ENCODE measurements around the gene RAB44. TPM values are rescaled to one million over a fixed set of nuclear protein-coding genes. Genes with fewer than 3 reads are reported as not detected.

The RAB44 gene
- total and polyA plus RNA-seq, 9 of the 15 experiments (the other 6 are each of a cell fraction or from before 2014, with no cell fraction given) = not detected

- ChIA-PET CTCF (ENCODE audit: low intra/inter-chr PET ratio) (interaction anchor here (0.5 to 2.2 kb wide), 4 partner anchors 116 to 561 kb away, joined by 3 to 21 read pairs (median 8); no protein-coding TSS in a partner anchor), POLR2A (interaction anchor here (0.5 to 2.9 kb wide), 12 partner anchors 19 to 566 kb away, joined by 3 to 16 read pairs (median 3); partner anchors contain the start of gene PPIL1)
- H3K9me1 ChIP-seq (ENCODE audit: control insufficient read depth, insufficient read depth, low read length) = no peaks in the 10 kb centered on the region
- H3K36me3 ChIP-seq (ENCODE audit: control insufficient read depth, insufficient read depth, low read length) = no peaks in the 10 kb centered on the region
- DNase-seq (ENCODE audit: extremely low read depth in 1 of 4, low spot score in 3 of 4) (peak; percentile 88 to 94 (median 94)), FAIRE-seq (peak; percentile 91), ATAC-seq (peak; percentile 96)
- H3K27ac ChIP-seq (ENCODE audit: extremely low read depth, low read depth, low read length) = no peak overlapping the region
- H3K79me2 ChIP-seq (ENCODE audit: control insufficient read depth, insufficient read depth, low read length) = no peaks in the 10 kb centered on the region
- WGBS (ENCODE audit: insufficient coverage, low coverage, missing lambda C conversion rate) = under 1% methylated on average over 8 of the region's 8 CpGs
- intact Hi-C loops (cut with micrococcal nuclease) (loop anchor here (2.0 kb wide), 2 partner anchors 136 to 144 kb away; no protein-coding TSS in a partner anchor), in situ Hi-C loops (cut with MboI) (loop anchor here (10.0 kb wide), 1 partner anchor 134 kb away; no protein-coding TSS in a partner anchor)
- peak overlapping the region; percentile 57 for H2AFZ ChIP-seq (ENCODE audit: low read depth, low read length)
- peak overlapping the region; percentile 86 for H3K4me2 ChIP-seq (ENCODE audit: insufficient read depth, low read length)
- peak overlapping the region in 1 of 2 experiments; percentile 32; a peak in 1 of 4 replicates for H3K9ac ChIP-seq (ENCODE audit: insufficient read depth in 1 of 2, low read depth in 2 of 2, low read length in 2 of 2)
- H3K4me3 ChIP-seq = peak overlapping the region; percentile 7; the same call in 1 of the 2 replicates
- no peaks in the 10 kb centered on the region for H3K9me3 ChIP-seq (replicated peaks; ENCODE audit: control insufficient read depth, insufficient read depth, low read depth, low read length)
- peaks cover 14% of the 10 kb centered on the region; the same call in 1 of the 2 replicates for H4K20me1 ChIP-seq (replicated peaks; ENCODE audit: control insufficient read depth, insufficient read depth, low read length)
- peaks cover 25 to 46% of the 10 kb centered on the region in 2 experiments; a peak in 4 of 5 replicates for H3K27me3 ChIP-seq (ENCODE audit: control insufficient read depth in 2 of 2, insufficient read depth in 2 of 2, low read length in 2 of 2)
- no TSS peak for BruUV-seq (replicated peaks)
- H3K4me1 ChIP-seq (replicated peaks in 1 of 2; ENCODE audit: control insufficient read depth in 2 of 2, insufficient read depth in 2 of 2, low read length in 2 of 2) = peaks cover 0 to 5% of the 10 kb centered on the region in 2 experiments; a peak in 3 of 5 replicates
- TF ChIP-seq PHF21A (IDR thresholded peaks at IDR 0.05; ENCODE audit: borderline replicate concordance, low read depth) (0 out of 2 replicates have a peak, but pooled peaks have one; percentile 27), ARID2 (IDR thresholded peaks at IDR 0.05) (0 out of 2 replicates have a peak, but pooled peaks have one; percentile 16), FOXK2 (conservative IDR thresholded peaks at IDR 0.05 in 1 of 2, IDR thresholded peaks at IDR 0.05 in 1 of 2; ENCODE audit: low read depth in 2 of 2) (peak; percentile 87 to 94), ZNF778 (CRISPR knock-in tag; IDR thresholded peaks at IDR 0.05) (no peak), POLR2H (tag; IDR thresholded peaks at IDR 0.05; ENCODE audit: low read depth) (no peak), DEAF1 (CRISPR knock-in tag; IDR thresholded peaks at IDR 0.05) (peak; percentile 90), FOXA3 (CRISPR knock-in tag; conservative IDR thresholded peaks at IDR 0.05 in 1 of 2, IDR thresholded peaks at IDR 0.05 in 1 of 2) (peak in 1 of 2 experiments; percentile 41; a peak in 1 of 4 replicates), PHTF2 (CRISPR knock-in tag; IDR thresholded peaks at IDR 0.05) (no peak), ZHX1 (conservative IDR thresholded peaks at IDR 0.05; ENCODE audit: low read length) (0 out of 2 replicates have a peak, but pooled peaks have one; percentile 71), STAG1 (CRISPR knock-in tag; IDR thresholded peaks at IDR 0.05; ENCODE audit: borderline replicate concordance) (peak; percentile 91; the same call in 1 of the 2 replicates), ZNF766 (CRISPR knock-in tag; conservative IDR thresholded peaks at IDR 0.05) (peak; percentile 76), XRCC5 (IDR thresholded peaks at IDR 0.05; ENCODE audit: low read depth, low read length) (peak; percentile 65), NR1H2 (CRISPR knock-in tag; IDR thresholded peaks at IDR 0.05) (no peak), RAD21 (CRISPR knock-in tag; conservative IDR thresholded peaks at IDR 0.05 in 1 of 2, IDR thresholded peaks at IDR 0.05 in 1 of 2) (peak; percentile 91 to 96), RB1 (IDR thresholded peaks at IDR 0.05; ENCODE audit: low read depth) (peak; percentile 60; the same call in 1 of the 2 replicates), SP1 (CRISPR knock-in tag; IDR thresholded peaks at IDR 0.05) (peak; percentile 51; the same call in 1 of the 2 replicates), MYNN (IDR thresholded peaks at IDR 0.05) (peak; percentile 47; the same call in 1 of the 2 replicates), MYNN (CRISPR knock-in tag; IDR thresholded peaks at IDR 0.05) (no peak)
Measured at GRCh38 chr6:36759148-36759759, 61.6 kb downstream of the RAB44 start.

All from K562 (cell line).